Nephron progenitor cell (in vitro differentiated cells): ENCODE measurements around the gene FAM174C.

Experiments
- DNase-seq: peaks from one replicate; pipeline ENCODE4 v3.0.0; 2021
- H3K27ac Mint-ChIP-seq: 2 replicates; pipeline ENCODE4 v1.8.0; 2021; ENCODE audit warnings: mild to moderate bottlenecking, moderate library complexity, mixed read lengths
- H3K27me3 Mint-ChIP-seq: 2 replicates; pipeline ENCODE4 v1.8.0; 2021; ENCODE audit warnings: mild to moderate bottlenecking, low read depth, mixed read lengths; ENCODE audit not compliant: poor library complexity
- H3K36me3 Mint-ChIP-seq: 2 replicates; pipeline ENCODE4 v1.8.0; 2021; ENCODE audit warnings: low read depth, mixed read lengths
- H3K4me1 Mint-ChIP-seq: 2 replicates; pipeline ENCODE4 v1.8.0; 2021; ENCODE audit warnings: mixed read lengths
- H3K4me3 Mint-ChIP-seq: 2 replicates; pipeline ENCODE4 v1.8.0; 2021; ENCODE audit warnings: mild to moderate bottlenecking, moderate library complexity, mixed read lengths
- H3K9me3 Mint-ChIP-seq: 2 replicates; pipeline ENCODE4 v1.8.0; 2021; ENCODE audit warnings: mild to moderate bottlenecking, moderate library complexity, mixed read lengths
- TF ChIP-seq, protein P1 (sequence below): fragments of 200-600 bp; sonication (generic); IDR thresholded peaks from 2 replicates; pipeline ENCODE4 v1.5.0; 2021; ENCODE audit warnings: antibody characterized with exemption

The FAM174C gene

DNA sequence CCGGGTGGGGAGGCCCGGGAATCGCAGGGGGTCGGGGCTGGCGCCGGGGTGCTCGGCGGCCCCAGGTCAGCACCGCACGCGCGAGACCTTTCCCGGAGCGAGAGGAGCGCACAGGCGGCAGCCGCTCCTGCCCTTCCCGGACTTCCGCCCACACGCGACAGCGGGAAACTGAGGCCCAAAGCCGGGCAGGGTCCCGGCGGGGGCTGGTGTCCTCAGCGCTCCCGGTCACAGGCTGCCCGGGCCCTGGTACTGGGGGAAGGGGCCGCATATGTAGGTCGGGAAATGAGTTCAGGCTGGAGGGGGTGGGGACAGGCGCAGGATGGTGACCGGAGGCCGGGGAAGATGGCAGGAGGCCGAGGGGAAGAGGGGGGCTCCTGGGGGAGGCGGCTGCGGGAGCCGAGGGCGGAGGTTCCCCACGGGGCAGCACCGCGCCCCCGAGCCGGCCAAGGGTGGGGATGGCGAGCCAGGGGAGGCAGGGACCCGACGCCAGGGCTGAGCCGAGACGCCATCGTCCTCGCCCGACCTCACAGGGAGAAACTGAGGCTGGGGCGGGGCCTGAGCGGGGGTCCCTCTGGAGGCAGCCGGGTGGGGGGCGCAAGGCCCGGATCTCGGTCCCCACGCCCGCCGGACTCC is 38.2 kb upstream of the FAM174C start:
- TF ChIP-seq, protein P1, sequence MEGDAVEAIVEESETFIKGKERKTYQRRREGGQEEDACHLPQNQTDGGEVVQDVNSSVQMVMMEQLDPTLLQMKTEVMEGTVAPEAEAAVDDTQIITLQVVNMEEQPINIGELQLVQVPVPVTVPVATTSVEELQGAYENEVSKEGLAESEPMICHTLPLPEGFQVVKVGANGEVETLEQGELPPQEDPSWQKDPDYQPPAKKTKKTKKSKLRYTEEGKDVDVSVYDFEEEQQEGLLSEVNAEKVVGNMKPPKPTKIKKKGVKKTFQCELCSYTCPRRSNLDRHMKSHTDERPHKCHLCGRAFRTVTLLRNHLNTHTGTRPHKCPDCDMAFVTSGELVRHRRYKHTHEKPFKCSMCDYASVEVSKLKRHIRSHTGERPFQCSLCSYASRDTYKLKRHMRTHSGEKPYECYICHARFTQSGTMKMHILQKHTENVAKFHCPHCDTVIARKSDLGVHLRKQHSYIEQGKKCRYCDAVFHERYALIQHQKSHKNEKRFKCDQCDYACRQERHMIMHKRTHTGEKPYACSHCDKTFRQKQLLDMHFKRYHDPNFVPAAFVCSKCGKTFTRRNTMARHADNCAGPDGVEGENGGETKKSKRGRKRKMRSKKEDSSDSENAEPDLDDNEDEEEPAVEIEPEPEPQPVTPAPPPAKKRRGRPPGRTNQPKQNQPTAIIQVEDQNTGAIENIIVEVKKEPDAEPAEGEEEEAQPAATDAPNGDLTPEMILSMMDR, result no peak
- peak overlapping the region; percentile 75 for H3K4me3 Mint-ChIP-seq
- H3K4me1 Mint-ChIP-seq, result peaks cover 26% of the 10 kb centered on the region
- no peaks in the 10 kb centered on the region for H3K9me3 Mint-ChIP-seq
- peak; percentile 45 for DNase-seq
- no peaks in the 10 kb centered on the region for H3K27me3 Mint-ChIP-seq
- no peaks in the 10 kb centered on the region for H3K36me3 Mint-ChIP-seq
- no peak overlapping the region for H3K27ac Mint-ChIP-seq

DNA sequence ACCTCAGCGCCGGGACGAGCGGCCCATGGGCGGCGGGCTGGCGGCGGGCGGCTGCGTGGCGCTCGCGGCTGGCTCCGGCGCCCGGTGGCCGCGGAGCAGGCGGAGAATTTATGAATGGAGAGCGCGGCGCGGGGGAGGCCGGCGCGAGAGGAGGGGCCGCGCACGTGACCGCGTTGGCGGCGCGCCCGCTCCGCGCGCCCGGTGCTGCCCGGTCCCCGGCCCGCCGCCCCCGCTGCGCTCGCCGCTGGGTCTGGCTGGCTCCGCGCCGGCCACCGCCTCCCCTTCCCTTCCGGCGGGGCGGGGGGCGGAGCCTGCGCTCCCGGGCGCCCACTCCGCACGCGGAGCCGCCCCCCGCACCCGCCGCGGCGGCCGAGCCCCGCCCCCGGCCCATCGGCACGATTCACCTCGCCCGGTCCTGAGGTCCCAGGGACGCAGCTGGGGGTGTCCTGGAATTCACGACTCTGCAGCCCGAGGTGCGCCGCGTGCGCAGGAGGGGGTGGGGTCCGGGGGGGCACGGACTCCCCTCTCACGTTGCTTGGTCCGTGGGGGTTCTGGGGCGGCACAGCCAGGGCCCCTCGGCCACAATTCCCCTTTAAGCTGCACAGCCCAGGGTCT is 37.5 kb upstream of the FAM174C start, which contains the start of gene CBARP:
Gene CBARP (minus strand): TSS at position 252 of the 615 bp plus-strand sequence. CDS start 1,905 bp downstream, outside the sequence.
- Mint-ChIP-seq H3K27ac (peak within 1 kb of the TSS; percentile 90), H3K36me3 (no peaks in the 10 kb centered on the region), H3K9me3 (no peaks in the 10 kb centered on the region), H3K4me1 (peaks cover 21% of the 10 kb centered on the region), H3K27me3 (no peaks in the 10 kb centered on the region), H3K4me3 (peak within 1 kb of the TSS; percentile 82)
- TF ChIP-seq, protein P1, result no peak
- DNase-seq, result peak; percentile 80

DNA sequence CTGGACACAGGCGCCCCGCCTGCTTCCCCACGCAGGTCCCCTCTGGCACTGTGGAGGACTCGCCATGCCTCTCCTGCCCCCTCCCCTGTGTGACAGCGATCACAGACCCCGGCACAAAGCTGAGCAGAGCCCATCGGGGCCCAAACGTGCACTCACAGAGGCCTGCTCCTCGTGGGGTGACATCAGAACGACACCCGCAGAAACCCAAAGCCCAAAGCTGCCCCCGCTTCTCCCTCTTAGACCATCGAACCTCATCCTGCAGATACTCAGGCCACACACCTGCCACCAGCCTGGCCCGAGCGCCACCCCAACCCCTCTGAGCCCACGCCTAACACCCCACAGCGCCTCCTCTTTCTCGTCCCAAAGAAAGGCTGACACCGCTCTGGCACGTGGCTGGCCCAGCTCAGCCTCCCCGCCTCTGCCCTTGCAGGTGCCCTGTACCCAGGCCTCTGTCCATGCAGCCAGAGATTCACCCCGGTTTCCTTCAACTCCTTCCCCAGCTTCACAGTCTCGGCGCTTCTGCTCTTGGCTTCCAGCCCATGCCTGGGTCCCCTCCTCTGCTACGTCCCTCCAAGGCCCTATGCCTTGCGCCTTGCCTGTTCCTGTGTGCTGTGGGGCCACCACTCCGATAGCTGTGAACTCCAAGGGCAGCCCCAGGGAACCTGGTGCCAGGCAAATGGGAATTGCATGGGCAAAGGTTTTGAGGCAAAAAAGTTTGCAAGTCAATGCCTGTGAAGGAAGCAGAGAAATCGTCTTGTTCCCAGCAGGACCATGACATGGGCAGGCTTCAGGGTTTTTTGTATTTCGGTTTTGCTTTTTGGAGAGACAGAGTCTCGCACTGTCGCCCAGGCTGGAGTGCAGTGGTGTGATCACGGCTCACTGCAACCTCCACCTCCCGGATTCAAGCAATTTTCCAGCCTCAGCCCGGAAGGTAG is 36.7 kb upstream of the FAM174C start:
- Mint-ChIP-seq H3K9me3 (no peaks in the 10 kb centered on the region), H3K4me3 (peak overlapping the region; percentile 82), H3K36me3 (no peaks in the 10 kb centered on the region), H3K27me3 (no peaks in the 10 kb centered on the region), H3K27ac (peak overlapping the region; percentile 90), H3K4me1 (peaks cover 28% of the 10 kb centered on the region)
- DNase-seq, result no peak
- TF ChIP-seq, protein P1, result no peak

DNA sequence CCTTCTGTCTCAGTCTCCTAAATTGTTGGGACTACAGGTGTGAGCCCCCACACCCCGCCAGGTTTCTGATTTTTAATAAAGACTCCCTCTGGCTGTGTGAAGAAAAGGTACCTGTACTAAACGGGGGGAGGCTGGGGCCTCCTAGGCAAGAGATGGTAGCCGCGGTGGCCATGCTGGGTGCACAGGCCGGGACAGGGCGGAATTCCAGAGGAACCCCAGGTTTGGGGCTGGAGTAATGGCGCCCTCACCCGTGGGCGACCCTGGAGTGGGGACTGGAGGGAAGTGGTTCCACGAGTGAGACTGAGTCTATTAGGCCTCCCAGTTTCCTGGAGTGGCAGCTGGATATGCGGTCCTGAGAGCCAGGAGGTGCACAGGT is 35.9 kb upstream of the FAM174C start:
- Mint-ChIP-seq H3K36me3 (no peaks in the 10 kb centered on the region), H3K4me3 (peak overlapping the region; percentile 82), H3K27me3 (no peaks in the 10 kb centered on the region), H3K4me1 (peaks cover 29% of the 10 kb centered on the region), H3K27ac (no peak overlapping the region), H3K9me3 (no peaks in the 10 kb centered on the region)
- TF ChIP-seq, protein P1, result no peak
- DNase-seq, result no peak

DNA sequence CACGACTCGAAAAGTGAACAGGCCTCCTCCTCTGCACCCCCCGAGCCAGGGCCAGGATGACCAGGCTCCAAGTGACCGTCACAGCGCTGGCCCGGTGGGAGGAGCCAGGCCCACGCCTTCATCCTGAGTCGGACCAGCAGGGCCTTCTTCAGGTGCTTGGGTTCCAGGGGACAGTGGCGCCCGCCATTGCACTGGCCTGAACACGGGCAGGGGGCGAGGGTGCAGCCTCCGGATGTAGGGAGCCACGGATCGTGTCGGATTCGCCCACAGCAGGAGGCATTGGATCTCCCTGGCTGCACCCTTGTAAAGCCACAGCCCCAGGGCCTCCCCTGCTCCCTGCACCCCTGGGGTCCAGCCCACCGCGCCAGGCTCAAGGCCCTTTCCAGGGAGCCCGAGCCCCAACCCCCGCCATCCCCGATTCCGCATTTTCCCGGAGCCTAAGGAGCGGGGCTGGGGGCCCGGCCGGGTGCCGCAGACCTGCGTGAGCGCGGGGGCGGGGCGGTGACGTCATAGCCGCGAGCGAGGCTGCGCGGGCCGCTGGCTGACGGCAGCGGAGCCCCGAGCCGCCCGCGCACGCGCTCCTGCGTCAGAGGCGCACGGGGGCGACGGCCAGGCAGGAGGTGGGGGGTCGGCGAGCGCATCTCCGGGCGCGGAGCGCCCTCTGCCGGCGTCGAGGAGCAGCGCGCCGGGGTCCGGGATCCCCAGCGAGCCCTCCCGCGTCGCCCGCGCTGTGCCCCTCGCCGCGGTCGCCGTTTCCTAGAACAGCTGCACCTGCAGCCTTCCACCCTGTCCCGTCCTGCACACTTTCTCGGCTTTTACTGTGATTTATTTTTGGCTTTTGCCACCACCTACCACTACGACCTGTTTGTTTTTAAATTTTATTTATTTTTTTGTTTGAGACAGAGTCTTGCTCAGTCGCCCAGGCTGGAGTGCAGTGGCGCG is 35.3 kb upstream of the FAM174C start:
- Mint-ChIP-seq H3K4me1 (peaks cover 34% of the 10 kb centered on the region), H3K36me3 (no peaks in the 10 kb centered on the region), H3K27me3 (no peaks in the 10 kb centered on the region), H3K27ac (no peak overlapping the region), H3K4me3 (peak overlapping the region; percentile 82), H3K9me3 (no peaks in the 10 kb centered on the region)
- DNase-seq, result peak; percentile 96
- TF ChIP-seq, protein P1, result peak; percentile 75
